ENCODE measurements around the gene SLC10A6. TPM values are rescaled to one million over a fixed set of nuclear protein-coding genes. Genes with fewer than 3 reads are reported as not detected.
"Not testable (repeated sequence)": the region's sequence is repeated elsewhere in the genome, so short reads cannot be mapped to it uniquely, and the experiment has no call there.

Gene SLC10A6
- total RNA-seq: 0.51 TPM

- DNase-seq: peak; percentile 38
These were observed at the start of gene SLC10A6 for GRCh38 chr4:86848732-86849619. TSS of gene SLC10A6 (minus strand) at chr4:86849384. CDS start at chr4:86849115, 269 bp downstream.

GRCh38 chr4:86898562-86898961 lies 49.4 kb upstream of the SLC10A6 start:
- DNase-seq: no peak

GRCh38 chr4:86896596-86896995 lies 47.4 kb upstream of the SLC10A6 start:
- no peak for DNase-seq

- DNase-seq: peak; percentile 85
These were observed 46.7 kb upstream of the SLC10A6 start for GRCh38 chr4:86895692-86896488.

- DNase-seq: no peak
These were observed 45.3 kb upstream of the SLC10A6 start for GRCh38 chr4:86894455-86894854.

GRCh38 chr4:86893136-86893535 lies 44.0 kb upstream of the SLC10A6 start:
- peak; percentile 7 for DNase-seq

- no peak for DNase-seq
These were observed 43.4 kb upstream of the SLC10A6 start for GRCh38 chr4:86892636-86892960.

GRCh38 chr4:86891762-86892635 lies 42.8 kb upstream of the SLC10A6 start, which contains the start of gene C4orf36:
TSS of gene C4orf36 (minus strand) at chr4:86892422. CDS start at chr4:86891520, 902 bp downstream.
- peak; percentile 78 for DNase-seq

- DNase-seq: peak; percentile 10
These were observed 41.6 kb upstream of the SLC10A6 start for GRCh38 chr4:86890790-86891189.

- DNase-seq: no peak
These were observed 30.5 kb upstream of the SLC10A6 start for GRCh38 chr4:86879641-86880040.

- DNase-seq: no peak
These were observed 29.5 kb upstream of the SLC10A6 start for GRCh38 chr4:86878640-86879039.

GRCh38 chr4:86876894-86877685 lies 27.9 kb upstream of the SLC10A6 start:
- no peak for DNase-seq

GRCh38 chr4:86875436-86875835 lies 26.3 kb upstream of the SLC10A6 start:
- not testable (repeated sequence) for DNase-seq

- no peak for DNase-seq
These were observed 23.0 kb upstream of the SLC10A6 start for GRCh38 chr4:86872135-86872534.

- DNase-seq: no peak
These were observed 21.4 kb upstream of the SLC10A6 start for GRCh38 chr4:86870442-86871069.

GRCh38 chr4:86857341-86858052 lies 8.3 kb upstream of the SLC10A6 start:
- DNase-seq: no peak

- DNase-seq: no peak
These were observed 7.7 kb upstream of the SLC10A6 start for GRCh38 chr4:86856896-86857295.

GRCh38 chr4:86855572-86855971 lies 6.4 kb upstream of the SLC10A6 start:
- DNase-seq: no peak

GRCh38 chr4:86853209-86853608 lies 4.0 kb upstream of the SLC10A6 start:
- no peak for DNase-seq

- DNase-seq: no peak
These were observed 1.0 kb downstream of the SLC10A6 start for GRCh38 chr4:86848136-86848535.
